GM13977 (cell line): Measurements from ENCODE around the gene PRICKLE2.

Experiments used
- DNase-seq: peaks from one replicate; pipeline ENCODE4 v3.0.0; 2012; ENCODE audit warnings: low spot score
- in situ Hi-C: fragments of 300-500 bp; cut with MboI; formaldehyde crosslinking; loops from one replicate; pipeline ENCODE4 v1.12.0; 2022; ENCODE audit warnings: low sequenced_read_pairs, low pct_unique_long_range_greater_than_20kb, mixed read lengths, inconsistent platforms; ENCODE audit not compliant: unreplicated experiment
- TF ChIP-seq, protein P1 (sequence below): IDR thresholded peaks from 2 replicates; pipeline ENCODE4 v1.5.1; 2012; ENCODE audit warnings: mild to moderate bottlenecking, control low read depth; ENCODE audit not compliant: insufficient read depth; ENCODE audit errors: extremely low read depth, missing control alignments

Gene PRICKLE2

DNA sequence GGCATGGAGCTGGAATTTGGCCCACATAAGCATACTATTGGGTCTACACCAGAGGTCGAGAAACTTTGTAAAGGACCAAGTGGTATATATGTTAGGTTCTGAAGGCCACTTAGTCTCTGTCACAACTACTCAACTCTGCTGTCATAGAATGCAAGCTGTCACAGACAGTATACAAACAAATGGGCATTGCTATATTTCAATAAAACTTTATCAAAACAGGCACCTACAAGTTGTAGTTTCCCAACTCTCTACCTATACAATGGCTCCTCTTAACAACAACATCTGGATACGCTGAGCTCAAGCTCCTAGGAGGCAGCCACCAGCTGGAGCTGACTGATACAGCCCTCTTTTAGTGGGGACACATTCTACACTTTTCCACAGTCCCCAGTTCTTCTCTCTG, 15.7 kb upstream of the PRICKLE2 start:
- in situ Hi-C loops, result no loop called here
- TF ChIP-seq, protein P1, sequence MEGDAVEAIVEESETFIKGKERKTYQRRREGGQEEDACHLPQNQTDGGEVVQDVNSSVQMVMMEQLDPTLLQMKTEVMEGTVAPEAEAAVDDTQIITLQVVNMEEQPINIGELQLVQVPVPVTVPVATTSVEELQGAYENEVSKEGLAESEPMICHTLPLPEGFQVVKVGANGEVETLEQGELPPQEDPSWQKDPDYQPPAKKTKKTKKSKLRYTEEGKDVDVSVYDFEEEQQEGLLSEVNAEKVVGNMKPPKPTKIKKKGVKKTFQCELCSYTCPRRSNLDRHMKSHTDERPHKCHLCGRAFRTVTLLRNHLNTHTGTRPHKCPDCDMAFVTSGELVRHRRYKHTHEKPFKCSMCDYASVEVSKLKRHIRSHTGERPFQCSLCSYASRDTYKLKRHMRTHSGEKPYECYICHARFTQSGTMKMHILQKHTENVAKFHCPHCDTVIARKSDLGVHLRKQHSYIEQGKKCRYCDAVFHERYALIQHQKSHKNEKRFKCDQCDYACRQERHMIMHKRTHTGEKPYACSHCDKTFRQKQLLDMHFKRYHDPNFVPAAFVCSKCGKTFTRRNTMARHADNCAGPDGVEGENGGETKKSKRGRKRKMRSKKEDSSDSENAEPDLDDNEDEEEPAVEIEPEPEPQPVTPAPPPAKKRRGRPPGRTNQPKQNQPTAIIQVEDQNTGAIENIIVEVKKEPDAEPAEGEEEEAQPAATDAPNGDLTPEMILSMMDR, result no peak
- DNase-seq, result no peak

DNA sequence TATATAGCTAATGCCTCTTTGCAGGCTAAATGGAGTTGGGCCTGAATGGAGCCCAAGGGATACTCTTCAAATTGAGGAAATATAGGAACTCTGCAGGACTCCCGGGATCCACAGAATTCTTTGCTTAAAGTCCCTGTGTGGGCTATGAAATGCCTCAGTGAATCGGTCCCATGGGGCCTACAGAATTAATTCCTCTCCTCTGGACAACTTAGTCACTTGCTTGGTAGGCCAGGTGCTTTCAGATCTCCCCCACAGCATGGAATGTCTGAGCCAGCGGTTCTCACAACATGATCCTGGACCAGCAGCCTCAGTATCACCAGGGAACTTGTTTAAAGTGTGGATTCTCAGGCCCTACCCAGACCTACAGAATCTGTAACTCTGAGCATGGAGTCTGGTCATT, 15.1 kb upstream of the PRICKLE2 start:
- TF ChIP-seq, protein P1, result no peak
- DNase-seq, result no peak
- in situ Hi-C loops, result no loop called here

DNA sequence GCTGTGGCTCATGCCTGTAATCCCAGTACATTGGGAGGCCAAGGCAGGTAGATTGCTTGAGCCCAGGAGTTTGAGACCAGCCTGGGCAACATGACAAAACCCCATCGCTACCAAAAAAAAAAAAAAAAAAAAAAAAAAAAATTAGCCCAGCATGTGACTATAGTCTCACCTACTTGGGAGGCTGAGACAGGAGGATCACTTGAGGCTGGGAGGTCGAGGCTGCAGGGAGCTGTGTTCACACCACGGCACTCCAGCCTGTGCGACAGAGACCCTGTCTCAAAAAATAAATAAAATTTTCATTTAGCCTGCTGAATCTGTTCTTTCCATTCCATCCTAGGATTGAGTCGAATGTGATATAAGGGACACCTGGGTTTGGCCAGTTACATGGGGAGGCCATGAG, 14.6 kb upstream of the PRICKLE2 start:
- TF ChIP-seq, protein P1, result no peak
- DNase-seq, result no peak
- in situ Hi-C loops, result no loop called here

DNA sequence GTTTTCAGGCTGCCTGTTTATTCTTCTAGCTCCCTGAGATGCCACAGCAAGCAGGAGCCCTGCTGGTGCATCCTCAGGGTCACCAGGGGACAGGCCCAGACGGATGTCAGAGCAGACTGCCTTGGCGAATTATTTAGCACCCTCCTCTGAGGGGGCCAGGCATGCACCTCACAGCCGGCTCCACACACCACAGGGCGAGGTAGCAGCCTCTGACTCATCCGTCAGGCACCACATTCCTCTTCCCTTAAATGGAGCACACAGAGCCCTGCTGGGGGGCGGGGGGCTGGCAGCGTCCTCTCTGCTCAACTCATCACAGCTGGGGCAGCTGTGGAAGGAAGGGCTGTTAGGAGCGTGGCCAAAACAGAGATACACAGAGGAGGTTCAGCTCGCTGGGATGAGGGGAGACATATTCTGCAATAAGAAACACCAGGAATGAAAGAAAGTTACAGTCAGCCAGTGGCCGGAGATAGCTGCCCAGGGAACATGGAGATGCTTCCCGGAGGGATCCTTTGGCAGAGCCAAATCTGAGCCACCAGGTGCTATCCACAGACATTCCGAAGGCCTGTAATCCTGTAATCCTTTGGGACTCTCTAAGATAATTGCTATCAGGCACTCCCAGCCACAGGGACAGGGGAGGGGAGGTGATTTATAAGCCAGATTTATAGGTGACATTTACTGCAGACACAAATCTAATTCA, 13.9 kb upstream of the PRICKLE2 start:
- TF ChIP-seq, protein P1, result no peak
- in situ Hi-C loops, result no loop called here
- DNase-seq, result no peak

DNA sequence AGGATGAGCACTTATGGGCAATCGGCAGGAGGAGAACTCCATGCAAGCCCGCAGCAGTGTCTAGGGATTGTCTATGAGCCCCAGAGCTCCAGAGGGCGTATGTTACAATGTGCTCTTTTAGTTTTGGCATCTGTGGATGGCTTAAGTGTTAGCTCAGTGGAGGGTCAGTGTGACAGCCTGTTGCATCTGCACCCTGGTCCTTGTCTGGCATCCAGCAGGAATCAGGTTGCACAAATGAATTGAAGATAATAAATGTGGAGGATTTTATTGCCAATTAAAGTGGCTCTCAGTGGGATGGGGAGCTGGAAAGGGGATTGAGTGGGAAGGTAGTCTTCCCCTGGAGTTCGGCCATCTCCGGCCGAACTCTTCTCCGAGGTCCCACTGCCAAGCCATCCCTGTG, 11.8 kb upstream of the PRICKLE2 start:
- DNase-seq, result no peak
- in situ Hi-C loops, result no loop called here
- TF ChIP-seq, protein P1, result no peak

DNA sequence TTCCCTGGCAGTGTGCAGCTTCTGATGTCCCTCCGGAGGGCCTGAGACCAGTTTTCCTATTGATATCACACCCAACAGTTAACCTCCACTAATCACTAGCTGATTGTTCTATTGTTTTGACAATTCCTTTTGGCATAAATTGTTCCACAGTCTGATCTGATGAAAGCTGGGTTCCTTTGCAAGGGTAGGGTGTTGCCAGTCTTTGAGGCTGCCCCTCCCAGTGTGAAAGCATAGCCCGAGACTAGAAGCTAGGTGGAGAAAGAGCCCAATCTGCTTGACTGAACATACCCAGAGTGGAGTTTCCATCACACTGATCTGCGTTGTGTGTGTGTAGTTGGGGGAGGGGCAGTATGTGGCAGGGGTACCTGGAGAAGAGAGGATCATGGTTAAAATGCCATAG, 10.3 kb upstream of the PRICKLE2 start:
- in situ Hi-C loops, result no loop called here
- DNase-seq, result no peak
- TF ChIP-seq, protein P1, result no peak

DNA sequence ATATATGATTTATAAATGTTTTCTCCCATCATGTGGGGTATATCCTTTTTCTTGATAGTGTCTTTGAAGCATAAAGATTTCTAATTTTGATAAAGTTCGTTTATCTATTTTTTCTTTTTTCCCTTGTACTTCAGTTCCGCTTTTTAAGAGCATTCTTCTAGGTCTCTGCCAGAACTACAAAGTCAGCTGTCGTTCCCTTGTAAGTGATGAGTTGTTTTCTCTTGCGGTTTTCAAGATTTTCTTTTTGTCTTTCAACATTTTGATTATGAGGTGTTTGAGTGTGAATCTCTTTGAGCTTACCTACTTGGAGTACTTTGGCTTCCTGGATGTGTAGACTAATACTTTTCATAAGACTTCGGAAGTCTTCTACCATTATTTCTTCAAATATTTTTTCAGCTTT, 9.3 kb upstream of the PRICKLE2 start:
- in situ Hi-C loops, result no loop called here
- TF ChIP-seq, protein P1, result no peak
- DNase-seq, result no peak
